Spleen (tissue), 11 donors: Measurements from ENCODE around the gene MYO1D. TPM values are rescaled to one million over a fixed set of nuclear protein-coding genes. Genes with fewer than 3 reads are reported as not detected.

ENCODE experiments used
- DNase-seq: peaks from one replicate; pipeline ENCODE4 v3.0.0-alpha.2; 2020
- H3K27ac ChIP-seq, 8 donors: fragments of 200-600 bp; sonication (generic) in 7 of 8; 1 replicate in 4 of 8; 2 replicates in 4 of 8; pipeline versions ENCODE4 v1.5.0 to v1.8.0; 2016 to 2021; ENCODE audit warnings: inconsistent platforms in 4 of 8, mild to moderate bottlenecking in 4 of 8, moderate library complexity in 1 of 8
- H3K27me3 ChIP-seq, 7 donors: fragments of 200-600 bp; sonication (generic) in 6 of 7; replicated peaks in 1 of 7; 1 replicate in 4 of 7; 2 replicates in 3 of 7; pipeline versions ENCODE4 v1.5.0 to v1.8.0; 2016 to 2021; ENCODE audit warnings: inconsistent platforms in 3 of 7, mild to moderate bottlenecking in 1 of 7
- H3K36me3 ChIP-seq, 6 donors: fragments of 200-600 bp; sonication (generic) in 5 of 6; 1 replicate in 4 of 6; 2 replicates in 2 of 6; pipeline versions ENCODE4 v1.5.0 to v1.8.0; 2016 to 2021; ENCODE audit warnings: inconsistent platforms in 2 of 6
- H3K4me1 ChIP-seq, 6 donors: fragments of 200-600 bp; sonication (generic) in 5 of 6; 1 replicate in 3 of 6; 2 replicates in 3 of 6; pipeline versions ENCODE4 v1.5.0 to v1.8.0; 2016 to 2021; ENCODE audit warnings: inconsistent platforms in 3 of 6
- H3K4me3 ChIP-seq, 8 donors: fragments of 200-600 bp; sonication (generic) in 7 of 8; 1 replicate in 4 of 8; 2 replicates in 4 of 8; pipeline versions ENCODE4 v1.5.0 to v1.8.0; 2016 to 2021; ENCODE audit warnings: inconsistent platforms in 4 of 8, mild to moderate bottlenecking in 4 of 8, moderate library complexity in 2 of 8
- H3K9me3 ChIP-seq, 8 donors: fragments of 200-600 bp; sonication (generic) in 7 of 8; 1 replicate in 4 of 8; 2 replicates in 4 of 8; pipeline versions ENCODE4 v1.5.0 to v1.8.0; 2016 to 2021; ENCODE audit warnings: inconsistent platforms in 4 of 8
- POLR2A ChIP-seq, 3 donors: fragments of 450-650 bp; IDR thresholded peaks; one replicate each; pipeline ENCODE4 v1.5.1; 2017; ENCODE audit warnings: antibody characterized with exemption in 3 of 3, mild to moderate bottlenecking in 1 of 3
- POLR2AphosphoS5 ChIP-seq, 3 donors: sonication (generic); formaldehyde crosslinking; IDR thresholded peaks; one replicate each; pipeline ENCODE4 v1.5.1; 2017; ENCODE audit warnings: antibody characterized with exemption in 3 of 3
- WGBS, 5 donors: extraction: QIAGEN DNeasy Blood & Tissue Kit in 3 of 5; methylation state at CpG; one replicate each; pipeline versions ENCODE4 v1.1.5 to v1.1.7; 2013 to 2018; 5-methylcytosine and 5-hydroxymethylcytosine counted together
- intact Hi-C: fragments of 100-400 bp; cut with DNase I; formaldehyde crosslinking; loops from one replicate; pipeline ENCODE4 v1.15.0; 2023; ENCODE audit warnings: low total_unique reads
- polyA plus RNA-seq, 3 donors: library from polyadenylated mRNA; stranded (reverse); fragments of 200-250 nt; gene quantifications; one replicate each; pipeline ENCODE4 v1.2.1, GENCODE V29; 2013
- total RNA-seq, 7 donors: library from RNA; depleted of rRNA in 3 of 7; stranded (reverse); fragments of >200 nt in 3 of 7; fragmentation: NEBNext Ultra II Directional in 4 of 7; extraction: Animal tissue kit (Norgen Biotek cat#: 25700) in 4 of 7; gene quantifications; one replicate each; pipeline versions ENCODE4 v1.1.0 to v1.2.1, GENCODE V29; 2016 to 2021
- TF ChIP-seq, protein P1 (sequence below), 11 experiments: fragments of 200-600 bp in 7 of 11; fragments of 450-650 bp in 4 of 11; sonication (generic) in 4 of 11; IDR thresholded peaks in 8 of 11; conservative IDR thresholded peaks in 3 of 11; 1 replicate in 7 of 11; 2 replicates in 4 of 11; pipeline versions ENCODE4 v1.4.0 to v1.8.0; 2016 to 2021; ENCODE audit warnings: antibody characterized with exemption in 11 of 11, inconsistent platforms in 4 of 11, mild to moderate bottlenecking in 1 of 11
- donor health status: healthy with polysubstance abuse.
- donor health status: DM: no; HTN: no; CAD: no; lungs with moderate emphysema.
- donor health status: DM: no; HTN: no; CAD: no.
- donor health status: Bipolar disorder and iron deficiency.
- donor health status: healthy.
- donor health status: DM: no; HTN: no; CAD: no.
- donor health status: DM: yes; HTN: yes; CAD: no.

Gene MYO1D
- total and polyA plus RNA-seq, 10 donors, result 2.3 to 36.4 (median 23.4) TPM

GRCh38 chr17:32467949-32468348, 409.0 kb downstream of the MYO1D start:
- 94 to 98% (median 97%) methylated on average over 7 of the region's 7 CpGs for WGBS, 5 donors
- no peaks in the 10 kb centered on the region for H3K9me3 ChIP-seq
- peaks cover 6 to 100% (median 92%) of the 10 kb centered on the region in 6 donors for H3K36me3 ChIP-seq
- H3K27me3 ChIP-seq, result no peaks in the 10 kb centered on the region
- intact Hi-C loops, result no loop called here
- TF ChIP-seq POLR2A (IDR thresholded peaks at IDR 0.05) (no peak), POLR2AphosphoS5 (IDR thresholded peaks at IDR 0.05) (no peak)
- TF ChIP-seq, protein P1, sequence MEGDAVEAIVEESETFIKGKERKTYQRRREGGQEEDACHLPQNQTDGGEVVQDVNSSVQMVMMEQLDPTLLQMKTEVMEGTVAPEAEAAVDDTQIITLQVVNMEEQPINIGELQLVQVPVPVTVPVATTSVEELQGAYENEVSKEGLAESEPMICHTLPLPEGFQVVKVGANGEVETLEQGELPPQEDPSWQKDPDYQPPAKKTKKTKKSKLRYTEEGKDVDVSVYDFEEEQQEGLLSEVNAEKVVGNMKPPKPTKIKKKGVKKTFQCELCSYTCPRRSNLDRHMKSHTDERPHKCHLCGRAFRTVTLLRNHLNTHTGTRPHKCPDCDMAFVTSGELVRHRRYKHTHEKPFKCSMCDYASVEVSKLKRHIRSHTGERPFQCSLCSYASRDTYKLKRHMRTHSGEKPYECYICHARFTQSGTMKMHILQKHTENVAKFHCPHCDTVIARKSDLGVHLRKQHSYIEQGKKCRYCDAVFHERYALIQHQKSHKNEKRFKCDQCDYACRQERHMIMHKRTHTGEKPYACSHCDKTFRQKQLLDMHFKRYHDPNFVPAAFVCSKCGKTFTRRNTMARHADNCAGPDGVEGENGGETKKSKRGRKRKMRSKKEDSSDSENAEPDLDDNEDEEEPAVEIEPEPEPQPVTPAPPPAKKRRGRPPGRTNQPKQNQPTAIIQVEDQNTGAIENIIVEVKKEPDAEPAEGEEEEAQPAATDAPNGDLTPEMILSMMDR (IDR thresholded peaks at IDR 0.05 in 8 of 11, conservative IDR thresholded peaks at IDR 0.05 in 3 of 11), result no peak
- no peak overlapping the region for H3K27ac ChIP-seq
- H3K4me3 ChIP-seq, result no peak overlapping the region
- DNase-seq, result no peak
- H3K4me1 ChIP-seq, result no peaks in the 10 kb centered on the region

- Histone ChIP-seq H3K27me3 (no peaks in the 10 kb centered on the region), H3K4me3 (no peak overlapping the region), H3K36me3 (peaks cover 6 to 94% (median 86%) of the 10 kb centered on the region in 6 donors), H3K9me3 (no peaks in the 10 kb centered on the region), H3K4me1 (peaks cover 0 to 17% (median 10%) of the 10 kb centered on the region in 6 donors), H3K27ac (no peak overlapping the region)
- WGBS, 5 donors, result 77 to 100% (median 84%) methylated on average over 1 of the region's 1 CpG
- no peak for TF ChIP-seq POLR2AphosphoS5 (IDR thresholded peaks at IDR 0.05)
- DNase-seq, result no peak
- intact Hi-C loops, result loop anchor here (5.0 kb wide), 1 partner anchor 288 kb away; no protein-coding TSS in a partner anchor
Measured at GRCh38 chr17:32464374-32464773, 412.6 kb downstream of the MYO1D start.

DNA sequence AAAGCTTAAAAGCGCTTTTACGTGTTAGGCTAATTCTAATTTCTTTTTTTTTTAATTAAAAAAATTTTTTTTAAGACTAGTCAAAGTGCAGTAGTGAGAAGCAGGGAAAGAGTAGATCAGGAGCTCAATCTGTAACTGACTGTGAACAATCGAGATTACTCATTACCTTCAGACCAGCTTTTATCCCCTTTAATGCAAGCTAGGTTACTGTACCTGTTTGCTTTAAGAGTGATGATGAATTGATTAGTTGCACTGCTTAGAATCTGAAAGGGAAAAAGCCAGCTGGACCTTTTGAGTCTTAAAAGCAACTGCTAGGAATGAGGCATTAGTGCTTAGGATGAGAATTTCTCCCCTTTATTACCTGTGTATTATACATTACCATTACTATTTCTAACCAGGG, 413.6 kb downstream of the MYO1D start:
- H3K4me3 ChIP-seq, result no peak overlapping the region
- no peaks in the 10 kb centered on the region for H3K27me3 ChIP-seq
- DNase-seq, result no peak
- 95 to 99% (median 97%) methylated on average over 3 of the region's 3 CpGs for WGBS, 5 donors
- TF ChIP-seq, protein P1 (IDR thresholded peaks at IDR 0.05 in 8 of 11, conservative IDR thresholded peaks at IDR 0.05 in 3 of 11), result no peak
- no peak for TF ChIP-seq POLR2AphosphoS5 (IDR thresholded peaks at IDR 0.05)
- no peak for TF ChIP-seq POLR2A (IDR thresholded peaks at IDR 0.05)
- no peak overlapping the region for H3K27ac ChIP-seq
- intact Hi-C loops, result loop anchor here (5.0 kb wide), 1 partner anchor 289 kb away; no protein-coding TSS in a partner anchor
- H3K9me3 ChIP-seq, result no peaks in the 10 kb centered on the region
- H3K4me1 ChIP-seq, result peaks cover 0 to 17% (median 10%) of the 10 kb centered on the region in 6 donors
- peaks cover 0 to 94% (median 87%) of the 10 kb centered on the region in 6 donors for H3K36me3 ChIP-seq

GRCh38 chr17:32461853-32462617, 414.9 kb downstream of the MYO1D start:
- TF ChIP-seq POLR2A (IDR thresholded peaks at IDR 0.05) (no peak), POLR2AphosphoS5 (IDR thresholded peaks at IDR 0.05) (no peak)
- TF ChIP-seq, protein P1 (IDR thresholded peaks at IDR 0.05 in 8 of 11, conservative IDR thresholded peaks at IDR 0.05 in 3 of 11), result peak in 10 of 11 experiments; percentile 22 to 72 (median 50)
- no peak overlapping the region for H3K27ac ChIP-seq
- H3K4me3 ChIP-seq, result no peak overlapping the region
- H3K36me3 ChIP-seq, result peaks cover 0 to 94% (median 88%) of the 10 kb centered on the region in 6 donors
- intact Hi-C loops, result loop anchor here (5.0 kb wide), 1 partner anchor 290 kb away; no protein-coding TSS in a partner anchor
- H3K27me3 ChIP-seq, result no peaks in the 10 kb centered on the region
- H3K4me1 ChIP-seq, result peaks cover 0 to 17% (median 10%) of the 10 kb centered on the region in 6 donors
- 33 to 55% (median 40%) methylated on average over 1 of the region's 1 CpG for WGBS, 5 donors
- no peaks in the 10 kb centered on the region for H3K9me3 ChIP-seq
- DNase-seq, result no peak
